ENCODE data around the gene UQCRQ. TPM values are rescaled to one million over a fixed set of nuclear protein-coding genes. Genes with fewer than 3 reads are reported as not detected.

Gene UQCRQ
- total and polyA plus RNA-seq, 9 donors, result 91.4 to 231 (median 220) TPM

- no peak for TF ChIP-seq EP300 (IDR thresholded peaks at IDR 0.05)
- no peak for TF ChIP-seq POLR2A (IDR thresholded peaks at IDR 0.05)
- TF ChIP-seq, protein P1, sequence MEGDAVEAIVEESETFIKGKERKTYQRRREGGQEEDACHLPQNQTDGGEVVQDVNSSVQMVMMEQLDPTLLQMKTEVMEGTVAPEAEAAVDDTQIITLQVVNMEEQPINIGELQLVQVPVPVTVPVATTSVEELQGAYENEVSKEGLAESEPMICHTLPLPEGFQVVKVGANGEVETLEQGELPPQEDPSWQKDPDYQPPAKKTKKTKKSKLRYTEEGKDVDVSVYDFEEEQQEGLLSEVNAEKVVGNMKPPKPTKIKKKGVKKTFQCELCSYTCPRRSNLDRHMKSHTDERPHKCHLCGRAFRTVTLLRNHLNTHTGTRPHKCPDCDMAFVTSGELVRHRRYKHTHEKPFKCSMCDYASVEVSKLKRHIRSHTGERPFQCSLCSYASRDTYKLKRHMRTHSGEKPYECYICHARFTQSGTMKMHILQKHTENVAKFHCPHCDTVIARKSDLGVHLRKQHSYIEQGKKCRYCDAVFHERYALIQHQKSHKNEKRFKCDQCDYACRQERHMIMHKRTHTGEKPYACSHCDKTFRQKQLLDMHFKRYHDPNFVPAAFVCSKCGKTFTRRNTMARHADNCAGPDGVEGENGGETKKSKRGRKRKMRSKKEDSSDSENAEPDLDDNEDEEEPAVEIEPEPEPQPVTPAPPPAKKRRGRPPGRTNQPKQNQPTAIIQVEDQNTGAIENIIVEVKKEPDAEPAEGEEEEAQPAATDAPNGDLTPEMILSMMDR (IDR thresholded peaks at IDR 0.05), result peak; percentile 48 to 68 (median 65)
- Histone ChIP-seq H3K27me3 (no peaks in the 10 kb centered on the region), H3K27ac (no peak overlapping the region), H3K9me3 (no peaks in the 10 kb centered on the region), H3K4me3 (no peak overlapping the region), H3K4me1 (ENCODE audit: insufficient read depth) (peaks cover 8% of the 10 kb centered on the region), H3K36me3 (no peaks in the 10 kb centered on the region)
- DNase-seq, result peak; percentile 80 to 90 (median 87)
- intact Hi-C loops (cut with DNase I), result loop anchor here in 2 of 4 donors (5.0 to 10.0 kb wide), 2 partner anchors 43 to 435 kb away; partner anchors contain the start of gene SEPTIN8 (in 1 of the 2)
- WGBS, 3 donors, result 19 to 28% (median 24%) methylated on average over 15 of the region's 15 CpGs
These were observed 46.2 kb upstream of the UQCRQ start for GRCh38 chr5:132820162-132820754.

DNA sequence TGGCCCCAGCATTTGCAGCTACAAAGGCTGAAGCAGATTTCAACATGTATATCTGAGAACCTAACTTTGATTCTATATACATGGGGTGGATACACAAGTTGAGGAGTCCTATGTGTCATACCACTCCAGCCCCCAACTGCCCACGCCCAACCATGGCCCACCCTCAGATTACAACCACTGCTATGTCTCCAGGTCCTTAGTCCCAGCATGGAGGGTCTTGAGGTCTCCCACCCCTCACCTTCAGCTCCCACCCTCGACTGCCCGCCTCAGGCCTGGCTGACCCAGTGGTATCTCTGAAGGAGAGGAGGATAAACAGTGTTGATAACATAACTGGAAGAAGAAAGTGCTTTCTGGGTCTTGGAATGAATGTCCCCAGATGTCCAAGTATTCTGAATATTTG is 45.1 kb upstream of the UQCRQ start:
- intact Hi-C loops (cut with DNase I), result loop anchor here in 2 of 4 donors (5.0 to 10.0 kb wide), 2 partner anchors 44 to 437 kb away; partner anchors contain the start of gene SEPTIN8 (in 1 of the 2)
- Histone ChIP-seq H3K36me3 (no peaks in the 10 kb centered on the region), H3K4me1 (ENCODE audit: insufficient read depth) (peaks cover 8% of the 10 kb centered on the region), H3K9me3 (no peaks in the 10 kb centered on the region), H3K27me3 (no peaks in the 10 kb centered on the region), H3K27ac (no peak overlapping the region), H3K4me3 (no peak overlapping the region)
- 85 to 94% (median 91%) methylated on average over 3 of the region's 3 CpGs for WGBS, 3 donors
- DNase-seq, result no peak
- no peak for TF ChIP-seq POLR2A (IDR thresholded peaks at IDR 0.05)
- TF ChIP-seq EP300 (IDR thresholded peaks at IDR 0.05), result no peak
- TF ChIP-seq, protein P1 (IDR thresholded peaks at IDR 0.05), result no peak

- no peak for TF ChIP-seq EP300 (IDR thresholded peaks at IDR 0.05)
- TF ChIP-seq POLR2A (IDR thresholded peaks at IDR 0.05), result no peak
- TF ChIP-seq, protein P1 (IDR thresholded peaks at IDR 0.05), result no peak
- no peaks in the 10 kb centered on the region for H3K9me3 ChIP-seq
- WGBS, 3 donors, result 93 to 98% (median 96%) methylated on average over 1 of the region's 1 CpG
- H3K27me3 ChIP-seq, result no peaks in the 10 kb centered on the region
- intact Hi-C loops (cut with DNase I), result loop anchor here in 2 of 4 donors (5.0 to 10.0 kb wide), 2 partner anchors 44 to 437 kb away; partner anchors contain the start of gene SEPTIN8 (in 1 of the 2)
- no peak overlapping the region for H3K4me3 ChIP-seq
- peaks cover 8% of the 10 kb centered on the region for H3K4me1 ChIP-seq (ENCODE audit: insufficient read depth)
- H3K27ac ChIP-seq, result no peak overlapping the region
- no peaks in the 10 kb centered on the region for H3K36me3 ChIP-seq
- no peak for DNase-seq
These were observed 44.7 kb upstream of the UQCRQ start for GRCh38 chr5:132821791-132822190.

DNA sequence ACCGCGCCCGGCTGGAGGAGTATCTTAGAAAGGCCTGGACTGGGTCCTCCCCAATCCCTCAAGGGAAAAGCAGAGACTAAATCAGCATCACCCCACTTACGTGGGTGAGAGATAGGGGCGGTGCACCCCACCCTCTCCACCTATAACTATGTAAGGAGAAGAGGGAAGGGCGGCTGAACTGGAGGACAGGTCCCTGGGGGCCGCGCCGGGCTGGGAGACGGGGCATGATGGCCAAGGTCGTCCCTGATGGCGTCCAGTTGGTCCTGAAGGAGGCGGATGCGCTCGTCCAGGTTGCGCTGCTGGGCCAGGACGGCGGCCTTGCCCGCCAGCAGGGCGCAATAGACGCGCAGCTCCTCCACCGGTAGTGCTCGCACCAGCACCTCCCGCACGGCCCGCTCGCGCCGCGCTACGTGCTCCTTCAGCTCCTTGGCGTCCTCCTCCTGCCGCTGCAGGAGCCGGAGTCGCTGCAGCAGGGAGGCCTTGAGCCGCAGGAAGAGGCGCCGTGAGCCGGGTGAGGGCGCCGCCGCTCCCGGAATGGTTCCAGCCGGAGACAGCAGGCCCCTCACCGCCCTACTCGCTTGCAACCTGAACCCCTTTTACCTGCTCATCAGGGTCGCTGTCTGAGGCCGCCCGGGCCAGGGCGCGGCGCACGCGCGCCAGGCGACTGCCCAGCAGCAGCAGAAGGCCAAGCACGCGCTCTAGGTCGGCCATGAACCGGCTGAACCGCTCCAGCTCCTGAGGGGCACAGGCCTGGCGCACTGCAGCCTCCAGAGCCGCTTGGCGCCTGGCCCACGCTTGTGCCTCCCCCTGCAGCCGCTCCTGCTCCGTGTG is 43.6 kb upstream of the UQCRQ start:
- H3K4me3 ChIP-seq, result no peak overlapping the region
- H3K36me3 ChIP-seq, result no peaks in the 10 kb centered on the region
- intact Hi-C loops (cut with DNase I), result loop anchor here in 2 of 4 donors (5.0 to 10.0 kb wide), 2 partner anchors 46 to 438 kb away; partner anchors contain the start of gene SEPTIN8 (in 1 of the 2)
- peaks cover 8% of the 10 kb centered on the region for H3K4me1 ChIP-seq (ENCODE audit: insufficient read depth)
- peak in 4 of 5 donors; percentile 58 to 78 (median 63) for DNase-seq
- WGBS, 3 donors, result 14 to 33% (median 29%) methylated on average over 53 to 68 of the region's 68 CpGs
- no peaks in the 10 kb centered on the region for H3K27me3 ChIP-seq
- TF ChIP-seq, protein P1 (IDR thresholded peaks at IDR 0.05), result no peak
- TF ChIP-seq POLR2A (IDR thresholded peaks at IDR 0.05), result no peak
- TF ChIP-seq EP300 (IDR thresholded peaks at IDR 0.05), result no peak
- H3K9me3 ChIP-seq, result no peaks in the 10 kb centered on the region
- no peak overlapping the region for H3K27ac ChIP-seq

Measured in ovary (tissue), 9 donors.